ENCODE measurements around the gene RTP3.

DNA sequence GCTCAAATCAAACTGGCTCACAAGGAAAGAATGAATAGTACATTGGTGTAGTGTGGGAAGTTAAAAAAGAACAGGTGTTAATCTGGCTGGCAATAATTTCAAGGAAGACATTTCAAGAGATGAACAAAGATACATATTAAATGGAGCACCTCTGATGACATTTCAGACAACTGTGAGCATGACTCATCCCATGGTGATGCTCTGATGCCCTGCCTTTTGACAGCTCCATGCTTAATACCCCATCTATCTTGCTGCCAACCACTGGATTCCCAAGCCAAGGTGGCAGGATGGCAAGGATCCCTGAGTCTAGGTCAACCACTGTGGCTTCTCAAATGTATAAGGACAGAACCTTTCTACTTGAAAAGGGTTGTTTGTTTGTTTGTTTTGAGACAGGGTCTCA lies 39.0 kb downstream of the RTP3 start:
- TF ChIP-seq EZH2 (IDR thresholded peaks at IDR 0.05; ENCODE audit: low read depth, unreplicated experiment): no peak
- TF ChIP-seq, protein P1, sequence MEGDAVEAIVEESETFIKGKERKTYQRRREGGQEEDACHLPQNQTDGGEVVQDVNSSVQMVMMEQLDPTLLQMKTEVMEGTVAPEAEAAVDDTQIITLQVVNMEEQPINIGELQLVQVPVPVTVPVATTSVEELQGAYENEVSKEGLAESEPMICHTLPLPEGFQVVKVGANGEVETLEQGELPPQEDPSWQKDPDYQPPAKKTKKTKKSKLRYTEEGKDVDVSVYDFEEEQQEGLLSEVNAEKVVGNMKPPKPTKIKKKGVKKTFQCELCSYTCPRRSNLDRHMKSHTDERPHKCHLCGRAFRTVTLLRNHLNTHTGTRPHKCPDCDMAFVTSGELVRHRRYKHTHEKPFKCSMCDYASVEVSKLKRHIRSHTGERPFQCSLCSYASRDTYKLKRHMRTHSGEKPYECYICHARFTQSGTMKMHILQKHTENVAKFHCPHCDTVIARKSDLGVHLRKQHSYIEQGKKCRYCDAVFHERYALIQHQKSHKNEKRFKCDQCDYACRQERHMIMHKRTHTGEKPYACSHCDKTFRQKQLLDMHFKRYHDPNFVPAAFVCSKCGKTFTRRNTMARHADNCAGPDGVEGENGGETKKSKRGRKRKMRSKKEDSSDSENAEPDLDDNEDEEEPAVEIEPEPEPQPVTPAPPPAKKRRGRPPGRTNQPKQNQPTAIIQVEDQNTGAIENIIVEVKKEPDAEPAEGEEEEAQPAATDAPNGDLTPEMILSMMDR (conservative IDR thresholded peaks at IDR 0.05; ENCODE audit: low read depth in 2 of 2): no peak
- no peak for TF ChIP-seq EZH2phosphoT487 (IDR thresholded peaks at IDR 0.05; ENCODE audit: unreplicated experiment)
- TF ChIP-seq NANOG (IDR thresholded peaks at IDR 0.05; ENCODE audit: borderline replicate concordance): no peak
- TF ChIP-seq CREB1 (CRISPR knock-in tag; IDR thresholded peaks at IDR 0.05; ENCODE audit: low read depth): no peak
- TF ChIP-seq POLR2AphosphoS5 (IDR thresholded peaks at IDR 0.05; ENCODE audit: low read depth): no peak

All from GM23338 (cell line).